WTC11 (cell line): Measurements from ENCODE around the gene MAP4K1.
"Not testable (repeated sequence)": the region's sequence is repeated elsewhere in the genome, so short reads cannot be mapped to it uniquely, and the experiment has no call there.

Experiments used
- ATF2 ChIP-seq: sonication (generic); formaldehyde crosslinking; IDR thresholded peaks from 2 replicates; pipeline ENCODE4 v1.8.1; 2022; ENCODE audit warnings: low read depth, missing genetic modification reagents, borderline replicate concordance
- ATF6 ChIP-seq: sonication (generic); formaldehyde crosslinking; IDR thresholded peaks from 2 replicates; pipeline ENCODE4 v1.8.1; 2023; ENCODE audit warnings: mild to moderate bottlenecking, missing genetic modification reagents
- ETV6 ChIP-seq: sonication (generic); formaldehyde crosslinking; IDR thresholded peaks from 2 replicates; pipeline ENCODE4 v1.8.1; 2022; ENCODE audit warnings: mild to moderate bottlenecking, missing genetic modification reagents
- KAT7 ChIP-seq: sonication (generic); formaldehyde crosslinking; IDR thresholded peaks from 2 replicates; pipeline ENCODE4 v1.8.1; 2023; ENCODE audit warnings: missing genetic modification reagents, mild to moderate bottlenecking, borderline replicate concordance
- MYBL2 ChIP-seq: sonication (generic); formaldehyde crosslinking; IDR thresholded peaks from 2 replicates; pipeline ENCODE4 v1.8.1; 2023; ENCODE audit warnings: mild to moderate bottlenecking, moderate library complexity, missing genetic modification reagents
- NFE2L1 ChIP-seq: sonication (generic); formaldehyde crosslinking; IDR thresholded peaks from 2 replicates; pipeline ENCODE4 v1.8.1; 2023; ENCODE audit warnings: missing genetic modification reagents
- TEAD1 ChIP-seq: sonication (generic); formaldehyde crosslinking; IDR thresholded peaks from 2 replicates; pipeline ENCODE4 v1.8.0; 2022; ENCODE audit warnings: mild to moderate bottlenecking, missing genetic modification reagents
- ZBTB21 ChIP-seq: sonication (generic); formaldehyde crosslinking; IDR thresholded peaks from 2 replicates; pipeline ENCODE4 v1.8.1; 2023; ENCODE audit warnings: mild to moderate bottlenecking, missing genetic modification reagents, borderline replicate concordance
- ZNF219 ChIP-seq: sonication (generic); formaldehyde crosslinking; IDR thresholded peaks from 2 replicates; pipeline ENCODE4 v1.8.0; 2023; ENCODE audit warnings: missing genetic modification reagents, mild to moderate bottlenecking, borderline replicate concordance
- ZNF416 ChIP-seq: fragments of 250-450 bp; sonication (Bioruptor Pico); IDR thresholded peaks from 2 replicates; pipeline ENCODE4 v1.9.0; 2021; ENCODE audit warnings: mild to moderate bottlenecking, inconsistent platforms
- TF ChIP-seq, protein P1 (sequence below): fragments of 200-600 bp; IDR thresholded peaks from 2 replicates; pipeline ENCODE4 v1.8.0; 2022; ENCODE audit warnings: antibody characterized with exemption
- TF ChIP-seq, protein P2 (sequence below): sonication (generic); formaldehyde crosslinking; IDR thresholded peaks from 2 replicates; pipeline ENCODE4 v1.8.0; 2022; ENCODE audit warnings: mild to moderate bottlenecking, missing genetic modification reagents
- TF ChIP-seq, protein P3 (sequence below): sonication (generic); formaldehyde crosslinking; IDR thresholded peaks from 2 replicates; pipeline ENCODE4 v1.8.0; 2022; ENCODE audit warnings: missing genetic modification reagents

- TF ChIP-seq, protein P1, sequence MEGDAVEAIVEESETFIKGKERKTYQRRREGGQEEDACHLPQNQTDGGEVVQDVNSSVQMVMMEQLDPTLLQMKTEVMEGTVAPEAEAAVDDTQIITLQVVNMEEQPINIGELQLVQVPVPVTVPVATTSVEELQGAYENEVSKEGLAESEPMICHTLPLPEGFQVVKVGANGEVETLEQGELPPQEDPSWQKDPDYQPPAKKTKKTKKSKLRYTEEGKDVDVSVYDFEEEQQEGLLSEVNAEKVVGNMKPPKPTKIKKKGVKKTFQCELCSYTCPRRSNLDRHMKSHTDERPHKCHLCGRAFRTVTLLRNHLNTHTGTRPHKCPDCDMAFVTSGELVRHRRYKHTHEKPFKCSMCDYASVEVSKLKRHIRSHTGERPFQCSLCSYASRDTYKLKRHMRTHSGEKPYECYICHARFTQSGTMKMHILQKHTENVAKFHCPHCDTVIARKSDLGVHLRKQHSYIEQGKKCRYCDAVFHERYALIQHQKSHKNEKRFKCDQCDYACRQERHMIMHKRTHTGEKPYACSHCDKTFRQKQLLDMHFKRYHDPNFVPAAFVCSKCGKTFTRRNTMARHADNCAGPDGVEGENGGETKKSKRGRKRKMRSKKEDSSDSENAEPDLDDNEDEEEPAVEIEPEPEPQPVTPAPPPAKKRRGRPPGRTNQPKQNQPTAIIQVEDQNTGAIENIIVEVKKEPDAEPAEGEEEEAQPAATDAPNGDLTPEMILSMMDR = not testable (repeated sequence)
- TF ChIP-seq ETV6 (CRISPR knock-in tag); MYBL2; ZNF416 (CRISPR knock-in tag); ATF2 (CRISPR knock-in tag); TEAD1 (CRISPR knock-in tag); KAT7 (CRISPR knock-in tag); NFE2L1 (CRISPR knock-in tag); ZNF219 (CRISPR knock-in tag); ZBTB21 (CRISPR knock-in tag); ATF6 (CRISPR knock-in tag): not testable (repeated sequence)
- TF ChIP-seq, protein P2, sequence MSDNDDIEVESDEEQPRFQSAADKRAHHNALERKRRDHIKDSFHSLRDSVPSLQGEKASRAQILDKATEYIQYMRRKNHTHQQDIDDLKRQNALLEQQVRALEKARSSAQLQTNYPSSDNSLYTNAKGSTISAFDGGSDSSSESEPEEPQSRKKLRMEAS (CRISPR knock-in tag) = not testable (repeated sequence)
- TF ChIP-seq, protein P3, sequence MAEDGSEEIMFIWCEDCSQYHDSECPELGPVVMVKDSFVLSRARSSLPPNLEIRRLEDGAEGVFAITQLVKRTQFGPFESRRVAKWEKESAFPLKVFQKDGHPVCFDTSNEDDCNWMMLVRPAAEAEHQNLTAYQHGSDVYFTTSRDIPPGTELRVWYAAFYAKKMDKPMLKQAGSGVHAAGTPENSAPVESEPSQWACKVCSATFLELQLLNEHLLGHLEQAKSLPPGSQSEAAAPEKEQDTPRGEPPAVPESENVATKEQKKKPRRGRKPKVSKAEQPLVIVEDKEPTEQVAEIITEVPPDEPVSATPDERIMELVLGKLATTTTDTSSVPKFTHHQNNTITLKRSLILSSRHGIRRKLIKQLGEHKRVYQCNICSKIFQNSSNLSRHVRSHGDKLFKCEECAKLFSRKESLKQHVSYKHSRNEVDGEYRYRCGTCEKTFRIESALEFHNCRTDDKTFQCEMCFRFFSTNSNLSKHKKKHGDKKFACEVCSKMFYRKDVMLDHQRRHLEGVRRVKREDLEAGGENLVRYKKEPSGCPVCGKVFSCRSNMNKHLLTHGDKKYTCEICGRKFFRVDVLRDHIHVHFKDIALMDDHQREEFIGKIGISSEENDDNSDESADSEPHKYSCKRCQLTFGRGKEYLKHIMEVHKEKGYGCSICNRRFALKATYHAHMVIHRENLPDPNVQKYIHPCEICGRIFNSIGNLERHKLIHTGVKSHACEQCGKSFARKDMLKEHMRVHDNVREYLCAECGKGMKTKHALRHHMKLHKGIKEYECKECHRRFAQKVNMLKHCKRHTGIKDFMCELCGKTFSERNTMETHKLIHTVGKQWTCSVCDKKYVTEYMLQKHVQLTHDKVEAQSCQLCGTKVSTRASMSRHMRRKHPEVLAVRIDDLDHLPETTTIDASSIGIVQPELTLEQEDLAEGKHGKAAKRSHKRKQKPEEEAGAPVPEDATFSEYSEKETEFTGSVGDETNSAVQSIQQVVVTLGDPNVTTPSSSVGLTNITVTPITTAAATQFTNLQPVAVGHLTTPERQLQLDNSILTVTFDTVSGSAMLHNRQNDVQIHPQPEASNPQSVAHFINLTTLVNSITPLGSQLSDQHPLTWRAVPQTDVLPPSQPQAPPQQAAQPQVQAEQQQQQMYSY (CRISPR knock-in tag) = not testable (repeated sequence)
Measured at GRCh38 chr19:38631811-38632475, 14.2 kb upstream of the MAP4K1 start.
